ENCODE data around the gene XBP1.

DNA sequence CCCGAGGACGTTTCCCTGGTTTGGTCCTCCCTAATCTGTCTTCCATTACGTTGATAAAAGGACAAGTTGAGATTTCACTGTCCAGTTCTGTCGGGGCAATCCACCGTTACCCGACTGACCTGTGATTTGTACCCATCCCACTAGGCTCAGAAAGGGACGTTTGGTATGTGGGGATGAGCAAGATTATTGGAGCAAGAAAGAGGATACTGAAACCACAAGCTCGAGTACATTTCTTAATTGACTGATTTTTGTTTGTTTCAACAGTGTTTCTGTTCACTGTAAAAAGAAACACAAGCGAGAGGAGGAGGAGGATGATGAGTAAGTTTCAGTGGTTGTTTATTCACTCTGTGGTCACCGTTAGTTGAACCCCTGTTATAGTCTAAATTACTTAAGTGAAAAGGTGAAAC, 26.9 kb downstream of the XBP1 start:
- TF ChIP-seq POLR2A (IDR thresholded peaks at IDR 0.05; ENCODE audit: low read depth, low read length) (no peak), POLR2AphosphoS5 (IDR thresholded peaks at IDR 0.05; ENCODE audit: insufficient read depth, low read depth, low read length) (no peak)

All from endothelial cell of umbilical vein (primary cell).